VCaP (cell line): ENCODE data around the gene PGK2.

Experiments
- H3K27ac ChIP-seq: fragments of 450-650 bp; 2 replicates; pipeline ENCODE4 v1.5.1; 2017
- TF ChIP-seq, protein P1 (sequence below): fragments of 450-650 bp; conservative IDR thresholded peaks from 2 replicates; pipeline ENCODE4 v1.5.1; 2017; ENCODE audit warnings: mild to moderate bottlenecking, moderate library complexity

The PGK2 gene

GRCh38 chr6:49805246-49805645 lies 18.2 kb upstream of the PGK2 start:
- TF ChIP-seq, protein P1, sequence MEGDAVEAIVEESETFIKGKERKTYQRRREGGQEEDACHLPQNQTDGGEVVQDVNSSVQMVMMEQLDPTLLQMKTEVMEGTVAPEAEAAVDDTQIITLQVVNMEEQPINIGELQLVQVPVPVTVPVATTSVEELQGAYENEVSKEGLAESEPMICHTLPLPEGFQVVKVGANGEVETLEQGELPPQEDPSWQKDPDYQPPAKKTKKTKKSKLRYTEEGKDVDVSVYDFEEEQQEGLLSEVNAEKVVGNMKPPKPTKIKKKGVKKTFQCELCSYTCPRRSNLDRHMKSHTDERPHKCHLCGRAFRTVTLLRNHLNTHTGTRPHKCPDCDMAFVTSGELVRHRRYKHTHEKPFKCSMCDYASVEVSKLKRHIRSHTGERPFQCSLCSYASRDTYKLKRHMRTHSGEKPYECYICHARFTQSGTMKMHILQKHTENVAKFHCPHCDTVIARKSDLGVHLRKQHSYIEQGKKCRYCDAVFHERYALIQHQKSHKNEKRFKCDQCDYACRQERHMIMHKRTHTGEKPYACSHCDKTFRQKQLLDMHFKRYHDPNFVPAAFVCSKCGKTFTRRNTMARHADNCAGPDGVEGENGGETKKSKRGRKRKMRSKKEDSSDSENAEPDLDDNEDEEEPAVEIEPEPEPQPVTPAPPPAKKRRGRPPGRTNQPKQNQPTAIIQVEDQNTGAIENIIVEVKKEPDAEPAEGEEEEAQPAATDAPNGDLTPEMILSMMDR = no peak
- no peak overlapping the region for H3K27ac ChIP-seq

- H3K27ac ChIP-seq = no peak overlapping the region
- TF ChIP-seq, protein P1 = no peak
Measured at GRCh38 chr6:49801525-49801924, 14.4 kb upstream of the PGK2 start.

GRCh38 chr6:49799090-49799489 lies 12.0 kb upstream of the PGK2 start:
- TF ChIP-seq, protein P1 = no peak
- no peak overlapping the region for H3K27ac ChIP-seq

DNA sequence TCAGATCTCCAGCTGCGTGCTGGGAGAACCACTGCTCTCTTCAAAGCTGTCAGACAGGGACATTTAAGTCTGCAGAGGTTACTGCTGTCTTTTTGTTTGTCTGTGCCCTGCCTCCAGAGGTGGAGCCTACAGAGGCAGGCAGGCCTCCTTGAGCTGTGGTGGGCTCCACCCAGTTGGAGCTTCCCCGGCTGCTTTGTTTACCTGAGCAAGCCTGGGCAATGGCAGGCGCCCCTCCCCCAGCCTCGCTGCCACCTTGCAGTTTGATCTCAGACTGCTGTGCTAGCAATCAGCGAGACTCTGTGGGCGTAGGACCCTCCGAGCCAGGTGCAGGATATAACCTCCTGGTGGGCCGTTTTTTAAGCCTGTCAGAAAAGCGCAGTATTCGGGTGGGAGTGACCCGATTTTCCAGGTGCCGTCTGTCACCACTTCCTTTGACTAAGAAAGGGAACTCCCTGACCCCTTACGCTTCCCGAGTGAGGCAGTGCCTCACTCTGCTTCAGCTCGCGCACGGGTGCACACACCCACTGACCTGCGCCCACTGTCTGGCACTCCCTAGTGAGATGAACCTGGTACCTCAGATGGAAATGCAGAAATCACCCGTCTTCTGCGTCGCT lies 9.9 kb upstream of the PGK2 start:
- peak overlapping the region; percentile 51 for H3K27ac ChIP-seq

DNA sequence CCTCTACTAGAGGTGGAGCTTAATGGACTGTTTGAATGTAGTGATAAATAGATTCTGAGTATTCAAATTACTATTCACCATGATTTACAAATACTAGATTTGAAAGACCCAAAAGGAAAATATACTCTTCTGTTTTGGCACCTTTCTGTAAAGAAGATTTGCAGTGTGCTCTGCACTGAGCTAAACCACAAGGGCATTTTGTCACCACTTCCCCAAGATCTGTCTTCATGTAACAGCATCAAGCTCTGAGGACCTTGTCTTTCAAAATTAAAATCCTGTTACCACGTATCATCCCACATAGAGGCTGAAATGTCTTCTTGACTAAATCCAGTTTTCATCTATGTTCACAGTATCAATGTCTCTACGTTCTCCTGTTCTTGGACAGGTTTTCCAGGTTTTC lies 3.3 kb upstream of the PGK2 start:
- TF ChIP-seq, protein P1 = no peak
- no peak overlapping the region for H3K27ac ChIP-seq

GRCh38 chr6:49784272-49784671 lies 2.8 kb downstream of the PGK2 start:
- no peak overlapping the region for H3K27ac ChIP-seq
- TF ChIP-seq, protein P1 = no peak

- TF ChIP-seq, protein P1 = no peak
Measured at GRCh38 chr6:49782725-49783124, 4.4 kb downstream of the PGK2 start.

DNA sequence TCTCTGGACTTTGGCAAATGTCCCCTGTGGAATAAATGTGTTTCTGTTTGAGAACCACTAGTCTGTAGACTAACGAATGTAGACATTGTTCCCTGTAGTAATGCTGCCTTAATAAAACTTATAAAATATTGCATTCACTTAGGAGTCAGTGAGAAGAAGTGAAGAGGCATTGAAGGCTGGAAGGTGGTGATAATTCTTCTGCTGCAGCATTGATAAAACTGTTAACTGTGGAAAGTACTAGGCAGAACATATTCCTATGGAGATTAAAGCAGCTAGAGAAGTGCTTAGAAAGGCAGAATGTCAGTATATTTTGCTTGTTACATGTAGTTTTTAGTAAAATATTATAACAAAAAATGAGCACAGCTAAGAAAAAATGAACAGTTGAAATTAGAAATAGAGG lies 4.8 kb downstream of the PGK2 start:
- H3K27ac ChIP-seq = no peak overlapping the region
- TF ChIP-seq, protein P1 = no peak

More at GRCh38 chr6:49782725-49783124, 4.4 kb downstream of the PGK2 start:
- H3K27ac ChIP-seq = no peak overlapping the region
